Testis (tissue), 3 donors: ENCODE data around the gene TEX48. TPM values are rescaled to one million over a fixed set of nuclear protein-coding genes. Genes with fewer than 3 reads are reported as not detected.

Experiments
- DNase-seq: peaks from one replicate; pipeline ENCODE4 v3.0.0-alpha.2; 2019
- H3K27ac ChIP-seq, 2 donors: fragments of 200-600 bp; sonication (generic); one replicate each; pipeline ENCODE4 v1.5.1; 2019
- H3K27me3 ChIP-seq: fragments of 200-600 bp; sonication (generic); one replicate; pipeline ENCODE4 v1.5.1; 2019
- H3K36me3 ChIP-seq: fragments of 200-600 bp; sonication (generic); one replicate; pipeline ENCODE4 v1.5.1; 2017; ENCODE audit warnings: low read depth; ENCODE audit errors: missing control alignments
- H3K4me1 ChIP-seq: fragments of 200-600 bp; sonication (generic); one replicate; pipeline ENCODE4 v1.5.1; 2019
- H3K4me3 ChIP-seq, 2 donors: fragments of 200-600 bp; sonication (generic); one replicate each; pipeline ENCODE4 v1.5.1; 2017 to 2019
- H3K9me3 ChIP-seq: fragments of 200-600 bp; sonication (generic); one replicate; pipeline ENCODE4 v1.5.1; 2017
- CTCF ChIP-seq, 3 experiments: fragments of 450-650 bp in 2 of 3; fragments of 200-600 bp in 1 of 3; sonication (generic) in 1 of 3; IDR thresholded peaks; one replicate each; pipeline ENCODE4 v1.5.1; 2016 to 2019; ENCODE audit warnings: antibody characterized with exemption in 3 of 3, mild to moderate bottlenecking in 2 of 3, moderate library complexity in 1 of 3
- POLR2A ChIP-seq: fragments of 450-650 bp; IDR thresholded peaks from one replicate; pipeline ENCODE4 v1.6.1; 2017; ENCODE audit warnings: antibody characterized with exemption, mild to moderate bottlenecking, moderate library complexity
- WGBS, 2 donors: methylation state at CpG; one replicate each; pipeline ENCODE4 v1.1.5; 2018; 5-methylcytosine and 5-hydroxymethylcytosine counted together
- intact Hi-C: fragments of 100-400 bp; cut with DNase I; formaldehyde crosslinking; loops from one replicate; pipeline ENCODE4 v1.15.1; 2023; ENCODE audit warnings: low total_unique reads
- polyA plus RNA-seq: library from polyadenylated mRNA; stranded (reverse); fragments of 350-450 nt; fragmentation: Illumina TruSeq; extraction: RNeasy Lipid Tissue Mini Kit (QIAGEN cat#74804); gene quantifications from one replicate; pipeline ENCODE4 v1.2.3, GENCODE V29; 2014; ENCODE audit warnings: low read depth, low replicate concordance; ENCODE audit not compliant: insufficient read depth
- total RNA-seq, 2 donors: library from RNA; depleted of rRNA; stranded (reverse); fragments of >200 nt; gene quantifications; one replicate each; pipeline ENCODE4 v1.2.3, GENCODE V29; 2016

Gene TEX48
- total and polyA plus RNA-seq, 3 donors from 2014 or later, result 11.5 to 44.0 (median 34.6) TPM

- Histone ChIP-seq H3K9me3 (no peaks in the 10 kb centered on the region), H3K36me3 (no peaks in the 10 kb centered on the region), H3K27me3 (no peaks in the 10 kb centered on the region), H3K27ac (no peak overlapping the region), H3K4me1 (no peaks in the 10 kb centered on the region), H3K4me3 (no peak overlapping the region)
- no peak for DNase-seq
- intact Hi-C loops, result no loop called here
- TF ChIP-seq CTCF (IDR thresholded peaks at IDR 0.05), result no peak
- TF ChIP-seq POLR2A, result no peak
- WGBS, 2 donors, result 67 to 81% methylated on average over 1 of the region's 1 CpG
Measured at GRCh38 chr9:114641967-114642366, 40.0 kb downstream of the TEX48 start.

GRCh38 chr9:114638404-114638803 is 43.6 kb downstream of the TEX48 start:
- Histone ChIP-seq H3K27me3 (no peaks in the 10 kb centered on the region), H3K4me3 (no peak overlapping the region), H3K36me3 (no peaks in the 10 kb centered on the region), H3K27ac (no peak overlapping the region), H3K4me1 (no peaks in the 10 kb centered on the region), H3K9me3 (no peaks in the 10 kb centered on the region)
- no peak for TF ChIP-seq CTCF (IDR thresholded peaks at IDR 0.05)
- TF ChIP-seq POLR2A, result no peak
- 87 to 93% methylated on average over 5 to 8 of the region's 8 CpGs for WGBS, 2 donors
- no peak for DNase-seq
- intact Hi-C loops, result no loop called here

DNA sequence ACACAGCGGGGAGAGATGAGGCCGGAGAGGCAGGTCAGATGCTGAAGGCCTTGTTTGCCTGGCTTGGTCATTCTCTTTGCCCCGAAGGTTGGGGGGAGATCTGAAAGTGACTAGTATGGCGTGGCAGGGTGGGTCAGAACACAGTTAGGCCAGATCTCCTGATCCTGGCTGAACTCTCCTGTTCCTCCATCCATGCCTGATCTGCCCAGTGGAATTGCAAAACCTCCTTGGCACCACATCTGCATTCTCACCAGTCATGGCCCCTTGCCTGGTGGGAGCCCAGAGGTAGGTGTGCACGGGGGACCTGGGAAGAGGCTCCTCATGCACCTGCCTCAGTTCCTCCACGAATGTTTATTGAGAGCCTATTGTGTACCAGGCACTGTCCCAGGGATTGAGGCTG is 47.6 kb downstream of the TEX48 start:
- no peak for DNase-seq
- 87 to 92% methylated on average over 6 of the region's 6 CpGs for WGBS, 2 donors
- Histone ChIP-seq H3K27ac (no peak overlapping the region), H3K9me3 (no peaks in the 10 kb centered on the region), H3K36me3 (no peaks in the 10 kb centered on the region), H3K4me3 (no peak overlapping the region), H3K4me1 (no peaks in the 10 kb centered on the region), H3K27me3 (no peaks in the 10 kb centered on the region)
- intact Hi-C loops, result no loop called here
- no peak for TF ChIP-seq CTCF (IDR thresholded peaks at IDR 0.05)
- no peak for TF ChIP-seq POLR2A

GRCh38 chr9:114633438-114634089 is 48.4 kb downstream of the TEX48 start:
- H3K27ac ChIP-seq, result no peak overlapping the region
- no peaks in the 10 kb centered on the region for H3K36me3 ChIP-seq
- H3K27me3 ChIP-seq, result no peaks in the 10 kb centered on the region
- 88 to 91% methylated on average over 8 to 11 of the region's 11 CpGs for WGBS, 2 donors
- no peaks in the 10 kb centered on the region for H3K9me3 ChIP-seq
- no peak overlapping the region for H3K4me3 ChIP-seq
- no peaks in the 10 kb centered on the region for H3K4me1 ChIP-seq
- intact Hi-C loops, result no loop called here
- TF ChIP-seq CTCF (IDR thresholded peaks at IDR 0.05), result no peak
- TF ChIP-seq POLR2A, result no peak
- no peak for DNase-seq

- Histone ChIP-seq H3K4me3 (no peak overlapping the region), H3K9me3 (no peaks in the 10 kb centered on the region), H3K27me3 (no peaks in the 10 kb centered on the region), H3K36me3 (no peaks in the 10 kb centered on the region), H3K27ac (no peak overlapping the region), H3K4me1 (no peaks in the 10 kb centered on the region)
- intact Hi-C loops, result no loop called here
- 26 to 35% methylated on average over 2 of the region's 2 CpGs for WGBS, 2 donors
- no peak for TF ChIP-seq CTCF (IDR thresholded peaks at IDR 0.05)
- no peak for TF ChIP-seq POLR2A
- peak; percentile 67 for DNase-seq
Measured at GRCh38 chr9:114631166-114631565, 50.8 kb downstream of the TEX48 start.
